ENCODE measurements around the gene ANG.

DNA sequence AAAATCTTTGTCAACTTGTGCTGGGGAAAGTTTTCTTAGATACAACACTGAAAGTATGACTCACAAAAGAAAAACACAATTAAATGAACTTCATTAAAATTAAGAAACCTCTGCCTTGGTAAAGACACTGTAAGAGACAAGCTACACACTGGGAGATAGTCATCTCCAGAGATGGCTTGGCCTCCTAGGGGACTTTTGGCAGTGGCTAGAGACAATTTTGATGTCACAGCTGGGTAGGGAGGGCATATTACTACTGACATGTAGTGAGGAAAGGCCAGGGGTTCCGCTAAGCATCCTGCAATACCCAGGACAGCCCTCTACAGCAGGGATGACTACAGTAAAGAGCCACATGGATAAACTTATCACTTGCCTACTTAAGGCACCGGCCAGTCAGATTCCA, 12.9 kb upstream of the ANG start:
- TF ChIP-seq REST (tag by site-specific recombination; IDR thresholded peaks at IDR 0.05): no peak
- TF ChIP-seq ZNF629 (tag by site-specific recombination; IDR thresholded peaks at IDR 0.05): no peak
